ENCODE data around the gene PLIN3. TPM values are rescaled to one million over a fixed set of nuclear protein-coding genes. Genes with fewer than 3 reads are reported as not detected.

PLIN3 gene
- polyA plus RNA-seq, 1 donor (not counting 4 experiments of a cell fraction or from before 2014, with no cell fraction given): 70.7 TPM

GRCh38 chr19:4817467-4818277 is 49.8 kb downstream of the PLIN3 start:
- TF ChIP-seq EZH2 (IDR thresholded peaks at IDR 0.05; ENCODE audit: low read length): no peak
- no peaks in the 10 kb centered on the region for H3K9me3 ChIP-seq (ENCODE audit: control insufficient read depth, low read depth, low read length)
- H4K20me1 ChIP-seq (ENCODE audit: control insufficient read depth, extremely low read depth, insufficient read depth, low read length): no peaks in the 10 kb centered on the region
- H3K4me3 ChIP-seq (ENCODE audit: control insufficient read depth in 2 of 3, extremely low read depth in 1 of 3, insufficient read depth in 2 of 3, low read depth in 1 of 3, low read length in 3 of 3): no peak overlapping the region
- H3K27ac ChIP-seq (ENCODE audit: control insufficient read depth, insufficient read depth, low read length): no peak overlapping the region
- peaks cover 24 to 27% of the 10 kb centered on the region in 2 experiments for H3K36me3 ChIP-seq (ENCODE audit: control insufficient read depth in 2 of 2, extremely low read depth in 1 of 2, insufficient read depth in 2 of 2, low read length in 2 of 2)
- H3K9me1 ChIP-seq (ENCODE audit: control insufficient read depth, extremely low read depth, insufficient read depth, low read length): no peaks in the 10 kb centered on the region
- no peak overlapping the region for H3K9ac ChIP-seq (ENCODE audit: control insufficient read depth, extremely low read depth, insufficient read depth, low read length)
- no peak for FAIRE-seq
- H2AFZ ChIP-seq (ENCODE audit: control insufficient read depth, low read length): no peak overlapping the region
- dilution Hi-C loops (cut with MboI; ENCODE audit: extremely low pct_ligation_motif_present, low sequenced_read_pairs): no loop called here
- DNase-seq (ENCODE audit: low read depth, low spot score): no peak
- H3K27me3 ChIP-seq (ENCODE audit: control insufficient read depth, extremely low read depth, insufficient read depth, low read length): no peaks in the 10 kb centered on the region
- no peak overlapping the region for H3K4me2 ChIP-seq (ENCODE audit: control insufficient read depth, extremely low read depth, insufficient read depth, low read depth, low read length)
- H3K4me1 ChIP-seq (ENCODE audit: control insufficient read depth, extremely low read depth, insufficient read depth, low read length): peaks cover 6% of the 10 kb centered on the region
- H3K79me2 ChIP-seq (ENCODE audit: control insufficient read depth, insufficient read depth, low read length): peaks cover 26% of the 10 kb centered on the region

- Histone ChIP-seq H3K27me3 (ENCODE audit: control insufficient read depth, extremely low read depth, insufficient read depth, low read length) (no peaks in the 10 kb centered on the region), H3K4me2 (ENCODE audit: control insufficient read depth, extremely low read depth, insufficient read depth, low read depth, low read length) (no peak overlapping the region), H3K36me3 (ENCODE audit: control insufficient read depth in 2 of 2, extremely low read depth in 1 of 2, insufficient read depth in 2 of 2, low read length in 2 of 2) (peaks cover 24 to 25% of the 10 kb centered on the region in 2 experiments), H3K9ac (ENCODE audit: control insufficient read depth, extremely low read depth, insufficient read depth, low read length) (no peak overlapping the region), H3K79me2 (ENCODE audit: control insufficient read depth, insufficient read depth, low read length) (peaks cover 20% of the 10 kb centered on the region), H3K9me1 (ENCODE audit: control insufficient read depth, extremely low read depth, insufficient read depth, low read length) (no peaks in the 10 kb centered on the region), H3K4me3 (ENCODE audit: control insufficient read depth in 2 of 3, extremely low read depth in 1 of 3, insufficient read depth in 2 of 3, low read depth in 1 of 3, low read length in 3 of 3) (no peak overlapping the region), H3K9me3 (ENCODE audit: control insufficient read depth, low read depth, low read length) (no peaks in the 10 kb centered on the region), H4K20me1 (ENCODE audit: control insufficient read depth, extremely low read depth, insufficient read depth, low read length) (no peaks in the 10 kb centered on the region), H2AFZ (ENCODE audit: control insufficient read depth, low read length) (no peak overlapping the region), H3K27ac (ENCODE audit: control insufficient read depth, insufficient read depth, low read length) (no peak overlapping the region), H3K4me1 (ENCODE audit: control insufficient read depth, extremely low read depth, insufficient read depth, low read length) (peaks cover 6% of the 10 kb centered on the region)
- no peak for TF ChIP-seq EZH2 (IDR thresholded peaks at IDR 0.05; ENCODE audit: low read length)
- TF ChIP-seq, protein P1, sequence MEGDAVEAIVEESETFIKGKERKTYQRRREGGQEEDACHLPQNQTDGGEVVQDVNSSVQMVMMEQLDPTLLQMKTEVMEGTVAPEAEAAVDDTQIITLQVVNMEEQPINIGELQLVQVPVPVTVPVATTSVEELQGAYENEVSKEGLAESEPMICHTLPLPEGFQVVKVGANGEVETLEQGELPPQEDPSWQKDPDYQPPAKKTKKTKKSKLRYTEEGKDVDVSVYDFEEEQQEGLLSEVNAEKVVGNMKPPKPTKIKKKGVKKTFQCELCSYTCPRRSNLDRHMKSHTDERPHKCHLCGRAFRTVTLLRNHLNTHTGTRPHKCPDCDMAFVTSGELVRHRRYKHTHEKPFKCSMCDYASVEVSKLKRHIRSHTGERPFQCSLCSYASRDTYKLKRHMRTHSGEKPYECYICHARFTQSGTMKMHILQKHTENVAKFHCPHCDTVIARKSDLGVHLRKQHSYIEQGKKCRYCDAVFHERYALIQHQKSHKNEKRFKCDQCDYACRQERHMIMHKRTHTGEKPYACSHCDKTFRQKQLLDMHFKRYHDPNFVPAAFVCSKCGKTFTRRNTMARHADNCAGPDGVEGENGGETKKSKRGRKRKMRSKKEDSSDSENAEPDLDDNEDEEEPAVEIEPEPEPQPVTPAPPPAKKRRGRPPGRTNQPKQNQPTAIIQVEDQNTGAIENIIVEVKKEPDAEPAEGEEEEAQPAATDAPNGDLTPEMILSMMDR (optimal IDR thresholded peaks at IDR 0.05 in 1 of 3, IDR thresholded peaks at IDR 0.05 in 1 of 3, conservative IDR thresholded peaks at IDR 0.05 in 1 of 3; ENCODE audit: extremely low read depth in 1 of 3, insufficient read depth in 2 of 3, low read length in 3 of 3): no peak
- FAIRE-seq (no peak), DNase-seq (ENCODE audit: low read depth, low spot score) (no peak)
- dilution Hi-C loops (cut with MboI; ENCODE audit: extremely low pct_ligation_motif_present, low sequenced_read_pairs): no loop called here
Observed at GRCh38 chr19:4816950-4817278, 50.6 kb downstream of the PLIN3 start.

Measured in keratinocyte (primary cell).